DMS114 treated with DMSO at 0.1 percent for 48 hours (cell line): ENCODE measurements around the gene ZNHIT3.
"Not testable (repeated sequence)": the region's sequence is repeated elsewhere in the genome, so short reads cannot be mapped to it uniquely, and the experiment has no call there.

Source experiments
- DNase-seq: peaks from one replicate; lab custom pipeline; 2025; ENCODE audit not compliant: unreplicated experiment; lab: John Stamatoyannopoulos, UW

ZNHIT3 gene

GRCh38 chr17:36482611-36483504, 3.6 kb upstream of the ZNHIT3 start:
- DNase-seq, result peak; percentile 64

- DNase-seq, result not testable (repeated sequence)
Observed at GRCh38 chr17:36484021-36484420, 2.5 kb upstream of the ZNHIT3 start.

GRCh38 chr17:36485027-36485426, 1.5 kb upstream of the ZNHIT3 start:
- DNase-seq, result no peak

- no peak for DNase-seq
Observed at GRCh38 chr17:36485805-36486203, 677 bp upstream of the ZNHIT3 start.

- DNase-seq, result no peak
Observed at GRCh38 chr17:36493956-36494355, 7.5 kb downstream of the ZNHIT3 start.

- DNase-seq, result no peak
Observed at GRCh38 chr17:36494674-36495073, 8.2 kb downstream of the ZNHIT3 start.

- DNase-seq, result no peak
Observed at GRCh38 chr17:36495076-36495578, 8.6 kb downstream of the ZNHIT3 start.

GRCh38 chr17:36496018-36496789, 9.7 kb downstream of the ZNHIT3 start:
- no peak for DNase-seq

GRCh38 chr17:36498155-36498554, 11.7 kb downstream of the ZNHIT3 start:
- no peak for DNase-seq

GRCh38 chr17:36498560-36499300, 12.2 kb downstream of the ZNHIT3 start:
- no peak for DNase-seq

- DNase-seq, result no peak
Observed at GRCh38 chr17:36500745-36501225, 14.3 kb downstream of the ZNHIT3 start.

GRCh38 chr17:36501351-36501750, 14.9 kb downstream of the ZNHIT3 start:
- DNase-seq, result no peak

GRCh38 chr17:36501963-36502362, 15.5 kb downstream of the ZNHIT3 start:
- no peak for DNase-seq

- no peak for DNase-seq
Observed at GRCh38 chr17:36503456-36504155, 17.1 kb downstream of the ZNHIT3 start.

- DNase-seq, result no peak
Observed at GRCh38 chr17:36504156-36504545, 17.7 kb downstream of the ZNHIT3 start.

GRCh38 chr17:36505171-36505570, 18.7 kb downstream of the ZNHIT3 start:
- DNase-seq, result no peak

- DNase-seq, result no peak
Observed at GRCh38 chr17:36506249-36506826, 19.9 kb downstream of the ZNHIT3 start.

GRCh38 chr17:36506831-36507230, 20.4 kb downstream of the ZNHIT3 start:
- no peak for DNase-seq

- no peak for DNase-seq
Observed at GRCh38 chr17:36507266-36507665, 20.8 kb downstream of the ZNHIT3 start.

- DNase-seq, result not testable (repeated sequence)
Observed at GRCh38 chr17:36508439-36508838, 22.0 kb downstream of the ZNHIT3 start.
